Keratinocyte (primary cell): Measurements from ENCODE around the gene SLC19A1. TPM values are rescaled to one million over a fixed set of nuclear protein-coding genes. Genes with fewer than 3 reads are reported as not detected.

Experiments used
- DNase-seq: peaks from one replicate; pipeline ENCODE4 v3.0.0-alpha.2; 2011; ENCODE audit warnings: low read depth, missing footprints, low spot score
- FAIRE-seq: peaks from 2 replicates; lab custom pipeline; 2011; peaks lifted over from hg19 to GRCh38; lab: Jason Lieb, UNC
- H2AFZ ChIP-seq: 2 replicates; pipeline ENCODE4 v1.6.0; 2012; ENCODE audit warnings: low read length, control low read depth, inconsistent platforms; ENCODE audit not compliant: control insufficient read depth
- H3K27ac ChIP-seq: 2 replicates; pipeline ENCODE4 v1.5.1; 2011; ENCODE audit warnings: low read length; ENCODE audit not compliant: control insufficient read depth, insufficient read depth
- H3K27me3 ChIP-seq: 3 replicates; pipeline ENCODE4 v1.6.0; 2011; ENCODE audit warnings: low read length; ENCODE audit not compliant: control insufficient read depth, insufficient read depth; ENCODE audit errors: extremely low read depth
- H3K36me3 ChIP-seq, 2 experiments: 2 replicates in 1 of 2; 3 replicates in 1 of 2; pipeline ENCODE4 v1.5.1; 2011; ENCODE audit warnings: low read length in 2 of 2, mild to moderate bottlenecking in 1 of 2; ENCODE audit not compliant: control insufficient read depth in 2 of 2, insufficient read depth in 2 of 2; ENCODE audit errors: extremely low read depth in 1 of 2
- H3K4me1 ChIP-seq: 3 replicates; pipeline ENCODE4 v1.5.1; 2011; ENCODE audit warnings: low read length; ENCODE audit not compliant: control insufficient read depth, insufficient read depth; ENCODE audit errors: extremely low read depth
- H3K4me2 ChIP-seq: 3 replicates; pipeline ENCODE4 v1.6.0; 2011; ENCODE audit warnings: low read depth, low read length; ENCODE audit not compliant: control insufficient read depth, insufficient read depth; ENCODE audit errors: extremely low read depth
- H3K4me3 ChIP-seq, 3 experiments: fragments of 200-600 bp in 1 of 3; sonication (generic) in 1 of 3; 2 replicates in 2 of 3; 3 replicates in 1 of 3; pipeline ENCODE4 v1.5.1; 2011 to 2016; ENCODE audit warnings: low read length in 3 of 3, mild to moderate bottlenecking in 3 of 3, control low read depth in 2 of 3, inconsistent platforms in 1 of 3, low read depth in 1 of 3, mixed read lengths in 1 of 3, mixed run types in 1 of 3, moderate library complexity in 1 of 3; ENCODE audit not compliant: control insufficient read depth in 2 of 3, insufficient read depth in 2 of 3; ENCODE audit errors: extremely low read depth in 1 of 3
- H3K79me2 ChIP-seq: 2 replicates; pipeline ENCODE4 v1.6.0; 2012; ENCODE audit warnings: low read length; ENCODE audit not compliant: control insufficient read depth, insufficient read depth
- H3K9ac ChIP-seq: 3 replicates; pipeline ENCODE4 v1.6.0; 2011; ENCODE audit warnings: low read length; ENCODE audit not compliant: control insufficient read depth, insufficient read depth; ENCODE audit errors: extremely low read depth
- H3K9me1 ChIP-seq: 3 replicates; pipeline ENCODE4 v1.6.0; 2011; ENCODE audit warnings: low read length; ENCODE audit not compliant: control insufficient read depth, insufficient read depth; ENCODE audit errors: extremely low read depth
- H3K9me3 ChIP-seq: 2 replicates; pipeline ENCODE4 v1.5.1; 2012; ENCODE audit warnings: low read depth, low read length; ENCODE audit not compliant: control insufficient read depth
- H4K20me1 ChIP-seq: 3 replicates; pipeline ENCODE4 v1.6.0; 2011; ENCODE audit warnings: low read length; ENCODE audit not compliant: control insufficient read depth, insufficient read depth; ENCODE audit errors: extremely low read depth
- CTCF ChIP-seq, 3 experiments: IDR thresholded peaks in 1 of 3; conservative IDR thresholded peaks in 1 of 3; optimal IDR thresholded peaks in 1 of 3; 2 replicates in 2 of 3; 3 replicates in 1 of 3; pipeline versions ENCODE3 to v1.5.1; 2011; ENCODE audit warnings: low read length in 3 of 3, mild to moderate bottlenecking in 3 of 3, moderate library complexity in 2 of 3, control low read depth in 1 of 3, inconsistent platforms in 1 of 3; ENCODE audit not compliant: insufficient read depth in 2 of 3; ENCODE audit errors: extremely low read depth in 1 of 3
- EZH2 ChIP-seq: IDR thresholded peaks from one replicate; pipeline ENCODE4 v1.6.1; 2012; ENCODE audit warnings: inconsistent platforms, mild to moderate bottlenecking, low read length, moderate library complexity
- dilution Hi-C: fragments of 300-500 bp; cut with MboI; formaldehyde crosslinking; loops from one replicate; pipeline ENCODE4 v1.7.0; 2020; ENCODE audit warnings: low sequenced_read_pairs; ENCODE audit not compliant: extremely low pct_ligation_motif_present
- polyA plus RNA-seq, 5 experiments: library from polyadenylated mRNA; depleted of rRNA in 3 of 5; stranded (reverse) in 3 of 5; stranded (forward) in 1 of 5; unstranded in 1 of 5; fragments of >200 nt; gene quantifications; 1 replicate in 1 of 5; 2 replicates in 3 of 5; 3 replicates in 1 of 5; pipeline versions ENCODE4 v1.2.1 to v1.2.3, GENCODE V29; 2011 to 2012; ENCODE audit warnings: missing spikeins in 2 of 5, low read depth in 1 of 5, low replicate concordance in 1 of 5

The SLC19A1 gene
- polyA plus RNA-seq, 1 donor (not counting 4 experiments of a cell fraction or from before 2014, with no cell fraction given), result 3.8 TPM

- DNase-seq, result no peak
Measured at GRCh38 chr21:45551783-45552695, 9.8 kb upstream of the SLC19A1 start.

DNA sequence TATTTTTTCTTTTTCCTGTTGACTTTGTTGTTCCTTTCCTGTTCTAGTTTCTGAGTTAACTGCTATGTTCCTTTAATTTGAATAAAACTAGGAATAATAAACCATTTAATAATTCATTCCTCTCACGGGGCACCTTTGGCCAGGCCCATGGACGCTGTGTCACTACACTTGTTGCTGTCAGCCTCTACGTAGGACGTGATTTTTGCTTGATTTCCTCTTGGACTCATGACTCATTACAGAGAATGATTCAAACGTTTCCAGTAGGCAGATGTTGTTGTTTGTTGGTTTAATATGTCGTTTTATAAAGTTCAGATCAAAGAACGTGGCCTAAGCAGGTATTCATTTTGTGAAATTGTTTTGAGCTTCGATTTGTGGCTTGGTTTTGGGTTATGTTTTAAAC, 9.1 kb upstream of the SLC19A1 start:
- no peaks in the 10 kb centered on the region for H3K36me3 ChIP-seq
- H3K27ac ChIP-seq, result no peak overlapping the region
- TF ChIP-seq EZH2 (no peak), CTCF (optimal IDR thresholded peaks at IDR 0.05 in 1 of 3, IDR thresholded peaks at IDR 0.05 in 1 of 3, conservative IDR thresholded peaks at IDR 0.05 in 1 of 3; ENCODE audit: extremely low read depth in 1 of 3, insufficient read depth in 2 of 3, low read length in 3 of 3) (no peak)
- no peaks in the 10 kb centered on the region for H3K4me1 ChIP-seq
- no peak overlapping the region for H2AFZ ChIP-seq
- no peak overlapping the region for H3K4me2 ChIP-seq
- peaks cover 11% of the 10 kb centered on the region for H3K27me3 ChIP-seq
- no peaks in the 10 kb centered on the region for H3K9me3 ChIP-seq
- DNase-seq (no peak), FAIRE-seq (no peak)
- no peaks in the 10 kb centered on the region for H3K9me1 ChIP-seq
- no peaks in the 10 kb centered on the region for H3K79me2 ChIP-seq
- H4K20me1 ChIP-seq, result no peaks in the 10 kb centered on the region
- dilution Hi-C loops, result no loop called here
- no peak overlapping the region for H3K4me3 ChIP-seq
- H3K9ac ChIP-seq, result no peak overlapping the region

More at GRCh38 chr21:45551783-45552695, 9.8 kb upstream of the SLC19A1 start:
- Histone ChIP-seq H3K9me1 (no peaks in the 10 kb centered on the region), H3K27me3 (peaks cover 13% of the 10 kb centered on the region), H3K4me3 (no peak overlapping the region), H4K20me1 (no peaks in the 10 kb centered on the region), H3K27ac (no peak overlapping the region), H3K9me3 (no peaks in the 10 kb centered on the region), H3K36me3 (no peaks in the 10 kb centered on the region), H3K79me2 (no peaks in the 10 kb centered on the region), H2AFZ (no peak overlapping the region), H3K9ac (no peak overlapping the region), H3K4me2 (no peak overlapping the region), H3K4me1 (no peaks in the 10 kb centered on the region)
- no peak for TF ChIP-seq CTCF (optimal IDR thresholded peaks at IDR 0.05 in 1 of 3, IDR thresholded peaks at IDR 0.05 in 1 of 3, conservative IDR thresholded peaks at IDR 0.05 in 1 of 3; ENCODE audit: extremely low read depth in 1 of 3, insufficient read depth in 2 of 3, low read length in 3 of 3)
- no peak for FAIRE-seq
- dilution Hi-C loops, result no loop called here
